Effector CD8-positive, alpha-beta T cell (primary cell): ENCODE measurements around the gene PLEK.
"Not testable (repeated sequence)": the region's sequence is repeated elsewhere in the genome, so short reads cannot be mapped to it uniquely, and the experiment has no call there.

Source experiments
- DNase-seq: peaks from one replicate; lab custom pipeline; 2025; lab: John Stamatoyannopoulos, UW
- total RNA-seq, 4 experiments: gene quantifications; one replicate each; lab custom pipeline; 2026; lab: John Stamatoyannopoulos, UW

Gene PLEK, protein sequence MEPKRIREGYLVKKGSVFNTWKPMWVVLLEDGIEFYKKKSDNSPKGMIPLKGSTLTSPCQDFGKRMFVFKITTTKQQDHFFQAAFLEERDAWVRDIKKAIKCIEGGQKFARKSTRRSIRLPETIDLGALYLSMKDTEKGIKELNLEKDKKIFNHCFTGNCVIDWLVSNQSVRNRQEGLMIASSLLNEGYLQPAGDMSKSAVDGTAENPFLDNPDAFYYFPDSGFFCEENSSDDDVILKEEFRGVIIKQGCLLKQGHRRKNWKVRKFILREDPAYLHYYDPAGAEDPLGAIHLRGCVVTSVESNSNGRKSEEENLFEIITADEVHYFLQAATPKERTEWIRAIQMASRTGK
- 22.1 to 190 (median 145) reads per million in 4 experiments for total RNA-seq

DNA sequence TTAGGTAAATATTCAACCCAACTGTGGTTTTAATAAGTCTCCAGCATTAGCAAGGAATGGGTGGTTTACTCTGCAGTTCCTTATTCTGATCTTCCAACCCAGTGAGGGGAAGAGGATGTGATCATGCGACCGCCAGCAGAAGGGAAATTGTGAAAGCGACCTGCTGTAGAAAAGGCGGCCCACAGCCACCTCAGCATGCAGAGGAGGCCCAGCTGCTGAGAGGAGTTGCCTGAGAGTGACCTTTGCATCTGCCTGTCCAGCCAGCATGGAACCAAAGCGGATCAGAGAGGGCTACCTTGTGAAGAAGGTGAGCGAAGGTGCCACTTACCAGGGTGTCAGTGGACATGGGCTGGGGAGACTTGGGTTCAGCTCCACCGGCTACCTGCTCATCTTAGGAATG is at the start of gene PLEK:
PLEK (plus strand) TSS at position 196 of the 400 bp plus-strand sequence; CDS start at position 266, 70 bp downstream.
- DNase-seq = no peak

- DNase-seq = no peak
Observed at GRCh38 chr2:68316111-68316510, 49.0 kb upstream of the PLEK start.

DNA sequence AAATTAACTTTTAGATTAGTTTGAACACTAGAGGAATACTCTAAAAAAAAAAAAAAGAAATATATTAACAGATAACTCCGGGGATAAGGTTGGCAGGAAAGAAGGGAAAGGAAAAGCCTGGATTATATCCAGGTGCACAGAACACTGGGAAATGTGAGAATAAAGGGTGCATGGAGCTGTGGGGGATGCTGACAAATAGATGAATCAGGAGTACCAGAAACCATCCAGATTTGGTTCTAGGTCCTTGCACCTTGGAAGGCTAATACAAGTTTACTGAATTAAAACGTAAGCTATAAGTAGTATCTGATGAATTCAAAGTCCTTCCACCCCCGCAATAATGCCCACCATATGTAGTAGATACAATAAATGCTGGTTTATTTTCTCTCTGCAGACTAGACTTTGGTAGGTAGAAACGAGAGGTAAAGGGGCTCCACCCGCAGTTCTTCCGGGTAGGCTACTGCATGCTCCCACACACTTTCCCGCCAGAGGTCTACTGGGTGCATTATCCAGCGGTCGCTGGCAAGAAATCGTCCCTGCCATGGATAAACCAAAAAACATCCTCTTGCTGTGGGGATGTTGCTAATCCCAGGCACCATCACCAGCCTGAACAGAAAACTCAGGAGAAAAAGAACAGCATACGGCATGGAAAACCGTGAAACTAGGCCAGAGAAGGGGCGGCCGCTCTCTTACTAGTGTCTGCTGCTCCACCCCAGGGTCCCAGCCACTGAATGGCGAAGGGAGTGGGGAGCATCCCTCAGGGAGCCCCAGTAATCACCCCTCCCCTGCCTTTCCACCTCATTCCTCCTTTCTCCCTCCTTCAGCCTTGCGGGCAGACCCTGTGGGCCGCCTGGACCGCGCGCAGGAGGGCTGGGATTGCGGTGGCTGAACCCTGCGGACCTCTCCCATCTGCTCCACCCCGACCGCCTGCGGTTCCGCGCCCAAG is 46.8 kb upstream of the PLEK start:
- DNase-seq = no peak

DNA sequence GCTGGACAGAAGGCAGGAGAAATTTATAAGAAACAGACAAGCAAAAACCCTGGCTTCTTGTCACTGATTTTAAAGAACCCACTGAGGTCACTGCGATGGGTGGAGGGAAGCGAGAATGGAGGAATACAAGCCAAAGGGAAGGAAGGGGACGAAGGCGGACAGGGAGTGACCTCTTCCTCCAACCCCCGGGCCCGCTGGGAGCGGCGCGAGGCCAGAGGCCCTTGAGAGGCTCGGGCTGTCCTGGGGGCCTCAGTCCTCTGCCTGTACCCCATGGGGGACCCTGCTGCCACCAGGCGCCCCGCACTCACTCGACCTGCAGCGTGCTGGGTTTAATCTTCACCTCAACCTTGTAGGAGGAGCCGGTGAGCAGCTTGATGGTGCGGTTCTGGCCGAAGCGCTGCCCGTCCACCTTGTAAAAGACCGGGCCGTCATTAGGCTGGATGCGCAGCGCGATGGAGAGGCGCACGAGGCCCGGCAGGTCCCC is 46.1 kb upstream of the PLEK start:
- DNase-seq = no peak

- no peak for DNase-seq
Observed at GRCh38 chr2:68319398-68320117, 45.5 kb upstream of the PLEK start, which contains the start of gene CNRIP1. TSS of gene CNRIP1 (minus strand) at chr2:68319949. CDS start at chr2:68319400, 549 bp downstream.

GRCh38 chr2:68320118-68320641 is 44.9 kb upstream of the PLEK start:
- DNase-seq = no peak

GRCh38 chr2:68325056-68325455 is 40.0 kb upstream of the PLEK start:
- DNase-seq = no peak

DNA sequence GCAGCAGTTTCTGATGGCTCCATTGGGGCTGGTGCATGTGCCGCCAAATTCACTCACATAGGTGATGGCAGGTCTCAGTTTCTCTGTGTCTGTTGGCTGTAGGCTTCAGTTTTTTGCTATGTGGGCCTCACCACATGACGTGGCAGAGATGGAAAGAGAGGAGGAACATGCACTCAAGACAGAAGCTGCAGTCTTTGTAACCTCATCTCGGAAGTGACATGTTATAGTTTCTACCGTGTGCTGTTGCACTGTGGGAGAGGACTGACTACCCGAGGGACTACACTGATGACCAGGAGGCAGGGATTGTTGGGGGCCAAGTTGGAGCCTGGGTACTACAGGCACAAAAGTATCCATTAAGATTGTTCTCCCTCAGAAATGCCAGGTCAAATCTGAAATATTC is 36.2 kb upstream of the PLEK start:
- DNase-seq = no peak

GRCh38 chr2:68330691-68331090 is 34.4 kb upstream of the PLEK start:
- no peak for DNase-seq

DNA sequence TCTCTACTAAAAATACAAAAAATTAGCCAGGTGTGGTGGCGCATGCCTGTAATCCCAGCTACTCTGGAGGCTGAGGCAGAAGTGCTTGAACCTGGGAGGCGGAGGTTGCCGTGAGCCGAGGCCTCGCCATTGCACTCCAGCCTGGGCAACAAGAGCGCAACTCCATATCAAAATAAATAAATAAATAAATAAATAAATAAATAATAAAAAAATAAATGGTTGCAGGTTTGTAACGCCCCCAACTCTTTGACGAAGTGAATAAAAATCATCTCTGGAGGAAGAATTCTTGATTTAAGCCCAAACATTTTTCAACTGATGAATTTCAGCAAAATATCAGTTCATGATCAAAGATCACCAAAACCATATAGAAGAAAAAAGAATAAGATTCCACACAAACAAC is 32.1 kb upstream of the PLEK start:
- no peak for DNase-seq

- DNase-seq = no peak
Observed at GRCh38 chr2:68333931-68334330, 31.2 kb upstream of the PLEK start.

GRCh38 chr2:68336192-68336591 is 28.9 kb upstream of the PLEK start:
- DNase-seq = no peak

DNA sequence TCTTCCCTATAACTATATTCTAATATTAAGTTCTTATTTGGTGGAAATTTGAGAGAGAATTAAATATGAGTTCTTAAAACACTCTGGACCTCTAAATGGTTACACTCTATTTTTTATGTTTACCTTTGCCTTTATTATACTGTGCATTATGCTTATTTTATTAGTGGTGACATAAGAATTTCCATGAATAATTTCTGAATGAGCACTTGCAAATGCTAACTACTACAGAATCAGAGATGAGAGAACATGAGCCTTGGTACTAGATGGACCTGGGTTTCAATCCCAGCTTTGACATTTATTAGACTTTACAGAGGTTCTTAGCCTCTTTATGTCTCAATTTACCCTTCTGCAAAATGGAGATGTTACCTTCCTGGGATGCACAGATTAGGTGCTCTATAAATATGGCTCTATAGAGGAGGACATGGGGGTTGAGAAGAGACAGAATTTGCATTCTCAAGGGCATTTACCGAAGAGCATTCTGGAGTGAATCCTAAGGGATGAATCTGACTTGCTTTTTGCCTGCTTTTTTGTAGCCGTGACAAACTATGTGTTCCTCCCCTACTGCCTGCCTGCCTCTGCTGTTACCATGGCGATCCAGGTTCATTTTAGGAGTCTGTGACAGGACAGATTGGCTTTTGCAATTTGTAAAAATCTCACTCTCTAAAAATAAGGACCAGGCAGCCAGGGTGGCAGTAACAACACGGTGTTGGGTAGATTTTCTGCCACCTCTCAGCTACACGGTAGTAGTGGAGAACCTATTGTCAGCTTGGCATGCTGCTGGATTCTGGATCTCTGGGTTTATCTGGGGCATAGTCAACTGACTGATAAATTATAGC is 24.6 kb upstream of the PLEK start:
- no peak for DNase-seq

DNA sequence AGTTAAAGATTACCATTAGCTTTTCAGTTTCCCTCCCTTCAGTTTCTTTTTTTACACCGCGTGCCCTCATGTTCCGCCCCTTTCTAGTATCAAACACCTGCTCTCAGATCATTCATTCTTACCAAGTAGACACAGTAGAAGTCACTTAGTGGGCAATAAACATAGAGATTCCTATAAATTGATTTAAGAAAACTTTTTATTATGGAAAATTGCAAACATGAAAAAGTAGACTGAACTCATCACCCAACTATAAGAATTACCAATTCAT is 24.1 kb upstream of the PLEK start:
- no peak for DNase-seq

DNA sequence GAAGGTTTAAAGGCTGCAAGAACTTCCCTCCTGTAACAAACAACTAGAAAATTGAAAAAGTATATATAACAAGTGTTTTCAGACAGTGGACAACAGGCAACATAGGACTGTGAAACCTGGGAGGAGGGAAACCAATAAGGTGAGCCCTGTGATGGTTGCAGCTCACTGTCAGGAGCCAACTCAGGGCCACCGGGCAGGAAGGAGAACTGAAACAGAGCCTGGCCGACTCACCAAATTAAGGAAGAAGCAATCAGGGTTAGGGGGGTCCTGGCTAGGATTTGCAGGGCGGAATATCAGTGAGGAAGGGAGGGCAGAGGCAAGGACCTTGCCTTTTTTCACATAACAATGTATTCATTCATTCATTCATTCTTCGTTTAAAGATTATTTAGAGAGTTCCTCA is 23.5 kb upstream of the PLEK start:
- DNase-seq = no peak

- no peak for DNase-seq
Observed at GRCh38 chr2:68342470-68342869, 22.6 kb upstream of the PLEK start.

DNA sequence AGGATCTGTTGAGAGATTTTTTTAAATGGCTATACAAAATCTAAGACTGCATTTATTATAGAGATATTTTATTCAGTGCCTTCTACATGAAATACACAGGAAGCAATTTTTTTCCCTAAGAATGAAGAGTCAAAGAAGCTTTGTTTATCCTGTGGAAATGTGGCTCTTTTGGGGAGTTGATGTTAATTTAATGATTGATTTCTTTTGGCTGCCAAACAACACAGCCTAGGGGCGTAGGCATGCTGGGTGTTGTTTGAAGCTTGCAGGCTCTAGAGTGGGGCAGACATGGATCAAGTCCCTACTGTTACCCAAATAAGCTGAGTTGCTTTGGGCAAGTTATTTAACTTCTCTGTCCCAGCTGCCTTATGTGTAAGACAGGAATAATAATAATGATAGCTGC is 21.1 kb upstream of the PLEK start:
- DNase-seq = no peak

DNA sequence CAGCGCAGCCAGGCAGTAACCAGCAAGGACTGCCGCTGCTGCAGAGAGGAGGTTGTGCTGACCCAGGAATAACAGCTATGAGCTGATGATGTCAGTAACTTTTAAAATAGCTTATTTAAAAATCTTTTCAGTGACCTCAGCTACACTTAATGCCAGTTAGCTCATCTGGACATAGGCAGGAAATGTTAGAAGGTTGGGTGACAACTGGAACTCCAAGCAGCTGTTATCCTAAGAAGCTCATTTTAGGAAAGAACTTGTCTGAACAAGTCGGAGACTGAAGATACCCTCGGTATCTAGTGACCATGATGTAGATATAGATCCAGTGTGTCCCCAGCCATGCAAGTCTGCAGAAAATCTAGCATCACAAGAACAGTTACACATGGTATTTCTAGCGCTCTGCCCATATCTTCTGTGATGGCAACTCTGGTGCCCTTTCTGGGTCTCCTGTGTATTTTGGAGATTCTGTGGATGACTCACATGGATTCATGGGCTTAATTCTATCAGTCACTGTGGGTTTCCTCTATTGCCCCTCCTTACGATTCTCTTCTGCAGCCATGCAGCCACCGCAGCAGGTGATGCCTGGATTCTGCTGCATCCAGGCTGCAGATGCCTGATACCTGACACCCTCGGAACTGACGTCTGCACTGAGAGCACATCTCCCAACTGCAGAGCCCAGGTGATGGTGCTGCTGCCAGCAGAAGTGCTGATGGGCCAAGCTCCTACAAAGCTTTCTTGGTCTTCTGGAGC is 19.8 kb upstream of the PLEK start:
- DNase-seq = no peak

GRCh38 chr2:68349091-68349490 is 16.0 kb upstream of the PLEK start:
- DNase-seq = not testable (repeated sequence)

- DNase-seq = no peak
Observed at GRCh38 chr2:68351997-68352396, 13.1 kb upstream of the PLEK start.
